HCT116 (cell line): Measurements from ENCODE around the gene PLA2G7. TPM values are rescaled to one million over a fixed set of nuclear protein-coding genes. Genes with fewer than 3 reads are reported as not detected.

Experiments used
- ATAC-seq: fragments of 200-7000 bp; cut with Tn5 transposase; 2 replicates; pipeline ENCODE4 v1.9.1; 2020; ENCODE audit warnings: mild to moderate bottlenecking, moderate library complexity
- BruUV-seq: library from RNA; stranded (reverse); fragments of 400-500 nt; replicated peaks from 2 replicates; lab custom pipeline; 2021; lab: Mats Ljungman, UMichigan
- CTCF ChIA-PET: fragments of 300-600 bp; sonication (Branson Sonifier 250); formaldehyde crosslinking; loops from one replicate; lab custom pipeline; 2021; ENCODE audit warnings: antibody characterized with exemption; lab: Charles Lee
- POLR2A ChIA-PET: fragments of 300-600, 350-600 bp; sonication (Branson Sonifier 250); formaldehyde crosslinking; loops from one replicate; lab custom pipeline; 2021; ENCODE audit warnings: antibody characterized with exemption; lab: Charles Lee
- RAD21 ChIA-PET, 2 experiments: fragments of 300-600 bp; sonication (Branson Sonifier 250); formaldehyde crosslinking; loops; one replicate each; lab custom pipeline; 2023; ENCODE audit warnings: low total read pairs in 2 of 2; ENCODE audit not compliant: uncharacterized antibody in 2 of 2, unreplicated experiment in 2 of 2, low non-redundant PET in 1 of 2; lab: Charles Lee
- DNase-seq: peaks from one replicate; pipeline ENCODE4 v3.0.0-alpha.2; 2010; ENCODE audit warnings: low read depth, low spot score
- H2AFZ ChIP-seq: fragments of 200-600 bp; shearing (Covaris generic), sonication (generic); 2 replicates; pipeline ENCODE4 v1.6.1; 2017; ENCODE audit warnings: low read depth, mixed run types, mixed read lengths, antibody characterized with exemption, low read length; ENCODE audit not compliant: poor library complexity, severe bottlenecking
- H3K27ac ChIP-seq: 2 replicates; pipeline ENCODE4 v1.5.1; 2012; ENCODE audit warnings: low read depth, low read length
- H3K27me3 ChIP-seq: fragments of 200-600 bp; sonication (generic); 2 replicates; pipeline ENCODE4 v1.6.1; 2016; ENCODE audit warnings: mixed run types, low read length, mixed read lengths; ENCODE audit not compliant: insufficient read depth
- H3K36me3 ChIP-seq, 2 experiments: fragments of 200-500 bp in 1 of 2; fragments of 200-600 bp in 1 of 2; sonication (Bioruptor generic) in 1 of 2; sonication (generic) in 1 of 2; 2 replicates each; pipeline versions ENCODE4 v1.5.1 to v1.6.1; 2014 to 2016; ENCODE audit warnings: low read length in 2 of 2, inconsistent platforms in 1 of 2, mixed read lengths in 1 of 2, mixed run types in 1 of 2; ENCODE audit not compliant: insufficient read depth in 2 of 2, control insufficient read depth in 1 of 2
- H3K4me1 ChIP-seq, 2 experiments: fragments of 200-600 bp in 1 of 2; sonication (generic) in 1 of 2; 2 replicates each; pipeline versions ENCODE4 v1.5.1 to v1.6.1; 2012 to 2017; ENCODE audit warnings: low read length in 2 of 2, inconsistent platforms in 1 of 2, mild to moderate bottlenecking in 1 of 2, mixed read lengths in 1 of 2, mixed run types in 1 of 2, moderate library complexity in 1 of 2; ENCODE audit not compliant: insufficient read depth in 2 of 2, control insufficient read depth in 1 of 2
- H3K4me2 ChIP-seq: fragments of 200-600 bp; sonication (generic); 2 replicates; pipeline ENCODE4 v1.6.1; 2017; ENCODE audit warnings: mixed run types, low read length, mixed read lengths
- H3K4me3 ChIP-seq, 2 experiments: fragments of 200-600 bp in 1 of 2; sonication (generic) in 1 of 2; replicated peaks in 1 of 2; 2 replicates each; pipeline ENCODE4 v1.5.1; 2011 to 2016; ENCODE audit warnings: low read length in 2 of 2, control low read depth in 1 of 2, low read depth in 1 of 2, mild to moderate bottlenecking in 1 of 2, mixed read lengths in 1 of 2, mixed run types in 1 of 2
- H3K79me2 ChIP-seq: fragments of 200-600 bp; sonication (generic); 2 replicates; pipeline ENCODE4 v1.6.1; 2017; ENCODE audit warnings: mild to moderate bottlenecking, mixed run types, low read length, moderate library complexity, mixed read lengths; ENCODE audit not compliant: insufficient read depth
- H3K9ac ChIP-seq: fragments of 200-600 bp; sonication (generic); 2 replicates; pipeline ENCODE4 v1.6.1; 2016; ENCODE audit warnings: low read length, mixed read lengths
- H3K9me2 ChIP-seq: fragments of 200-600 bp; sonication (generic), shearing (Covaris generic); 2 replicates; pipeline ENCODE4 v1.6.1; 2017; ENCODE audit warnings: mixed run types, mild to moderate bottlenecking, moderate library complexity; ENCODE audit not compliant: insufficient read depth
- H3K9me3 ChIP-seq, 2 experiments: fragments of 200-500 bp in 1 of 2; fragments of 200-600 bp in 1 of 2; sonication (Bioruptor generic) in 1 of 2; sonication (generic) in 1 of 2; 2 replicates each; pipeline ENCODE4 v1.6.1; 2014 to 2017; ENCODE audit warnings: low read length in 2 of 2, mixed read lengths in 2 of 2, inconsistent platforms in 1 of 2, low read depth in 1 of 2, mild to moderate bottlenecking in 1 of 2, mixed run types in 1 of 2, moderate library complexity in 1 of 2; ENCODE audit not compliant: control insufficient read depth in 1 of 2, insufficient read depth in 1 of 2
- H4K20me1 ChIP-seq: fragments of 200-600 bp; sonication (generic), shearing (Covaris generic); 2 replicates; pipeline ENCODE4 v1.6.1; 2017; ENCODE audit warnings: mixed run types, mild to moderate bottlenecking, moderate library complexity; ENCODE audit not compliant: insufficient read depth
- CBX3 ChIP-seq: IDR thresholded peaks from 2 replicates; pipeline ENCODE4 v1.6.1; 2012; ENCODE audit warnings: low read depth
- CEBPB ChIP-seq: IDR thresholded peaks from 2 replicates; pipeline ENCODE4 v1.6.1; 2012; ENCODE audit warnings: low read depth
- EGR1 ChIP-seq: IDR thresholded peaks from 2 replicates; pipeline ENCODE4 v1.6.1; 2012; ENCODE audit warnings: low read depth
- ELF1 ChIP-seq: IDR thresholded peaks from 2 replicates; pipeline ENCODE4 v1.6.1; 2012; ENCODE audit warnings: low read depth, borderline replicate concordance
- FOSL1 ChIP-seq: IDR thresholded peaks from 2 replicates; pipeline ENCODE4 v1.6.1; 2012; ENCODE audit warnings: low read depth
- POLR2A ChIP-seq: IDR thresholded peaks from 2 replicates; pipeline ENCODE4 v1.7.0; 2011; ENCODE audit warnings: borderline replicate concordance; ENCODE audit not compliant: insufficient read depth, insufficient read length; ENCODE audit errors: extremely low read depth
- POLR2AphosphoS5 ChIP-seq: IDR thresholded peaks from 2 replicates; pipeline ENCODE4 v1.6.1; 2011; ENCODE audit warnings: mild to moderate bottlenecking, low read depth, low read length, moderate library complexity
- SIN3A ChIP-seq: IDR thresholded peaks from 2 replicates; pipeline ENCODE4 v1.6.1; 2012; ENCODE audit warnings: low read depth
- SRF ChIP-seq: IDR thresholded peaks from 2 replicates; pipeline ENCODE4 v1.6.1; 2012; ENCODE audit warnings: low read depth
- YY1 ChIP-seq: IDR thresholded peaks from 2 replicates; pipeline ENCODE4 v1.6.1; 2011; ENCODE audit warnings: low read length, low read depth, moderate library complexity, mild to moderate bottlenecking; ENCODE audit not compliant: insufficient replicate concordance; ENCODE audit errors: extremely low read depth
- ZNF274 ChIP-seq: fragments of 200-500 bp; sonication (Bioruptor generic); IDR thresholded peaks from 2 replicates; pipeline ENCODE4 v1.6.1; 2014; ENCODE audit warnings: mild to moderate bottlenecking, low read depth, low read length, inconsistent platforms
- intact Hi-C: fragments of 100-400 bp; cut with micrococcal nuclease; formaldehyde crosslinking; loops from 2 replicates; pipeline ENCODE4 v1.10.0; 2022
- total RNA-seq: library from RNA; stranded (reverse); gene quantifications from one replicate; pipeline ENCODE4 v1.2.1, GENCODE V29; 2021; ENCODE audit not compliant: unreplicated experiment
- TF ChIP-seq, protein P1 (sequence below): IDR thresholded peaks from 2 replicates; pipeline ENCODE4 v1.6.1; 2011; ENCODE audit warnings: mild to moderate bottlenecking, low read length, moderate library complexity; ENCODE audit not compliant: insufficient replicate concordance; ENCODE audit errors: extremely low read depth
- TF ChIP-seq, protein P2 (sequence below): IDR thresholded peaks from 2 replicates; pipeline ENCODE4 v1.6.1; 2012; ENCODE audit warnings: low read depth

Gene PLA2G7
- total RNA-seq, 1 experiment from 2014 or later = 2.8 TPM

DNA sequence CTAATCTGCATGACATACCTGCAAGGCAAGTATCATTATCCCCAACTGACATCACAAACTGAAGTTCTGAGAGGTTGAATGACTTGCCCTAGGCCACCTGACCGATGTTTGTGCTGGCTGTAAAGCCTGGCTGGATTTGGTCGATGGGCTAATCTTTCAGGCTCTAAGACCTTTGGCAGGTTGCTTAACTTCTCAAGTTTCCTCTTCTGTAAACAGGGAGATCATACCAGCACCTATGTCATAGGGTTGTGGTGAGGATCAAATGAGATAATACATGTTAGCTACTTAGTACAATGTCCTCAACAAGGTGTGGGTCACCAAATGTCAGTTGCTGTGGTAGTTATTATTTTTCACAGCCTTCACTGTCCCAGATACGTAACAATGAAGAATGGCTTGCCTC is 25.8 kb upstream of the PLA2G7 start:
- ChIA-PET RAD21 (no interaction called here), POLR2A (no interaction called here), CTCF (no interaction called here)
- H3K27me3 ChIP-seq = no peaks in the 10 kb centered on the region
- no peak overlapping the region for H3K27ac ChIP-seq
- H3K4me1 ChIP-seq = peaks cover 4 to 9% of the 10 kb centered on the region in 2 experiments; a peak in 3 of 4 replicates
- no peaks in the 10 kb centered on the region for H3K9me3 ChIP-seq
- H3K36me3 ChIP-seq = no peaks in the 10 kb centered on the region
- TF ChIP-seq, protein P1, sequence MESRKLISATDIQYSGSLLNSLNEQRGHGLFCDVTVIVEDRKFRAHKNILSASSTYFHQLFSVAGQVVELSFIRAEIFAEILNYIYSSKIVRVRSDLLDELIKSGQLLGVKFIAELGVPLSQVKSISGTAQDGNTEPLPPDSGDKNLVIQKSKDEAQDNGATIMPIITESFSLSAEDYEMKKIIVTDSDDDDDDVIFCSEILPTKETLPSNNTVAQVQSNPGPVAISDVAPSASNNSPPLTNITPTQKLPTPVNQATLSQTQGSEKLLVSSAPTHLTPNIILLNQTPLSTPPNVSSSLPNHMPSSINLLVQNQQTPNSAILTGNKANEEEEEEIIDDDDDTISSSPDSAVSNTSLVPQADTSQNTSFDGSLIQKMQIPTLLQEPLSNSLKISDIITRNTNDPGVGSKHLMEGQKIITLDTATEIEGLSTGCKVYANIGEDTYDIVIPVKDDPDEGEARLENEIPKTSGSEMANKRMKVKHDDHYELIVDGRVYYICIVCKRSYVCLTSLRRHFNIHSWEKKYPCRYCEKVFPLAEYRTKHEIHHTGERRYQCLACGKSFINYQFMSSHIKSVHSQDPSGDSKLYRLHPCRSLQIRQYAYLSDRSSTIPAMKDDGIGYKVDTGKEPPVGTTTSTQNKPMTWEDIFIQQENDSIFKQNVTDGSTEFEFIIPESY = no peak
- TF ChIP-seq POLR2A (no peak), SRF (no peak), ELF1 (no peak), ZNF274 (no peak), CEBPB (no peak), EGR1 (no peak), YY1 (no peak), POLR2AphosphoS5 (no peak), FOSL1 (no peak), SIN3A (no peak), CBX3 (no peak)
- TF ChIP-seq, protein P2, sequence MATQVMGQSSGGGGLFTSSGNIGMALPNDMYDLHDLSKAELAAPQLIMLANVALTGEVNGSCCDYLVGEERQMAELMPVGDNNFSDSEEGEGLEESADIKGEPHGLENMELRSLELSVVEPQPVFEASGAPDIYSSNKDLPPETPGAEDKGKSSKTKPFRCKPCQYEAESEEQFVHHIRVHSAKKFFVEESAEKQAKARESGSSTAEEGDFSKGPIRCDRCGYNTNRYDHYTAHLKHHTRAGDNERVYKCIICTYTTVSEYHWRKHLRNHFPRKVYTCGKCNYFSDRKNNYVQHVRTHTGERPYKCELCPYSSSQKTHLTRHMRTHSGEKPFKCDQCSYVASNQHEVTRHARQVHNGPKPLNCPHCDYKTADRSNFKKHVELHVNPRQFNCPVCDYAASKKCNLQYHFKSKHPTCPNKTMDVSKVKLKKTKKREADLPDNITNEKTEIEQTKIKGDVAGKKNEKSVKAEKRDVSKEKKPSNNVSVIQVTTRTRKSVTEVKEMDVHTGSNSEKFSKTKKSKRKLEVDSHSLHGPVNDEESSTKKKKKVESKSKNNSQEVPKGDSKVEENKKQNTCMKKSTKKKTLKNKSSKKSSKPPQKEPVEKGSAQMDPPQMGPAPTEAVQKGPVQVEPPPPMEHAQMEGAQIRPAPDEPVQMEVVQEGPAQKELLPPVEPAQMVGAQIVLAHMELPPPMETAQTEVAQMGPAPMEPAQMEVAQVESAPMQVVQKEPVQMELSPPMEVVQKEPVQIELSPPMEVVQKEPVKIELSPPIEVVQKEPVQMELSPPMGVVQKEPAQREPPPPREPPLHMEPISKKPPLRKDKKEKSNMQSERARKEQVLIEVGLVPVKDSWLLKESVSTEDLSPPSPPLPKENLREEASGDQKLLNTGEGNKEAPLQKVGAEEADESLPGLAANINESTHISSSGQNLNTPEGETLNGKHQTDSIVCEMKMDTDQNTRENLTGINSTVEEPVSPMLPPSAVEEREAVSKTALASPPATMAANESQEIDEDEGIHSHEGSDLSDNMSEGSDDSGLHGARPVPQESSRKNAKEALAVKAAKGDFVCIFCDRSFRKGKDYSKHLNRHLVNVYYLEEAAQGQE = no peak
- H3K4me2 ChIP-seq = no peak overlapping the region
- no peak overlapping the region for H3K4me3 ChIP-seq
- H4K20me1 ChIP-seq = no peaks in the 10 kb centered on the region
- no peak overlapping the region for H3K9ac ChIP-seq
- no peak overlapping the region for H2AFZ ChIP-seq
- ATAC-seq (no peak), DNase-seq (no peak)
- intact Hi-C loops = no loop called here
- no TSS peak for BruUV-seq
- no peaks in the 10 kb centered on the region for H3K9me2 ChIP-seq
- H3K79me2 ChIP-seq = no peaks in the 10 kb centered on the region
